GM18507 (cell line): ENCODE data around the gene RAB35.

Source experiments
- DNase-seq: peaks from one replicate; pipeline ENCODE4 v3.0.0; 2011; ENCODE audit warnings: low read depth; ENCODE audit not compliant: insufficient read length; ENCODE audit errors: extremely low spot score
- FAIRE-seq: peaks from 2 replicates; lab custom pipeline; 2011; peaks lifted over from hg19 to GRCh38; lab: Jason Lieb, UNC

RAB35 gene

GRCh38 chr12:120115066-120115465 is 1.5 kb downstream of the RAB35 start:
- FAIRE-seq: no peak
- no peak for DNase-seq

GRCh38 chr12:120110550-120111501 is 5.7 kb downstream of the RAB35 start:
- FAIRE-seq: peak; percentile 87
- peak; percentile 32 for DNase-seq

GRCh38 chr12:120109570-120110267 is 6.8 kb downstream of the RAB35 start:
- FAIRE-seq (no peak), DNase-seq (no peak)

GRCh38 chr12:120106151-120106550 is 10.4 kb downstream of the RAB35 start:
- FAIRE-seq: no peak
- DNase-seq: no peak

GRCh38 chr12:120103371-120103770 is 13.2 kb downstream of the RAB35 start:
- no peak for DNase-seq
- FAIRE-seq: no peak

GRCh38 chr12:120103044-120103338 is 13.6 kb downstream of the RAB35 start:
- DNase-seq: no peak
- no peak for FAIRE-seq

GRCh38 chr12:120102189-120103043 is 14.1 kb downstream of the RAB35 start:
- FAIRE-seq (no peak), DNase-seq (no peak)

- FAIRE-seq (no peak), DNase-seq (no peak)
Observed at GRCh38 chr12:120101617-120102016, 14.9 kb downstream of the RAB35 start.

GRCh38 chr12:120101182-120101581 is 15.4 kb downstream of the RAB35 start:
- peak; percentile 77 for FAIRE-seq
- DNase-seq: peak; percentile 38

- FAIRE-seq: no peak
- no peak for DNase-seq
Observed at GRCh38 chr12:120100630-120101029, 15.9 kb downstream of the RAB35 start.

GRCh38 chr12:120099738-120100137 is 16.8 kb downstream of the RAB35 start:
- no peak for DNase-seq
- no peak for FAIRE-seq

- FAIRE-seq (no peak), DNase-seq (no peak)
Observed at GRCh38 chr12:120098756-120099470, 17.6 kb downstream of the RAB35 start.

- no peak for DNase-seq
- no peak for FAIRE-seq
Observed at GRCh38 chr12:120096671-120097202, 19.8 kb downstream of the RAB35 start.

- FAIRE-seq: no peak
- DNase-seq: no peak
Observed at GRCh38 chr12:120095736-120096135, 20.8 kb downstream of the RAB35 start.

GRCh38 chr12:120095331-120095730 is 21.2 kb downstream of the RAB35 start:
- FAIRE-seq (no peak), DNase-seq (no peak)

- DNase-seq: no peak
- no peak for FAIRE-seq
Observed at GRCh38 chr12:120094485-120094884, 22.1 kb downstream of the RAB35 start.

- no peak for DNase-seq
- FAIRE-seq: no peak
Observed at GRCh38 chr12:120093592-120094355, 22.8 kb downstream of the RAB35 start.

- FAIRE-seq (no peak), DNase-seq (no peak)
Observed at GRCh38 chr12:120093336-120093591, 23.3 kb downstream of the RAB35 start.
